ENCODE data around the gene NANOS3.
A peak's percentile ranks its signal among the peaks of the same experiment; 100 is the strongest.

Gene NANOS3

GRCh38 chr19:13876834-13877233 lies at the start of gene NANOS3:
TSS of gene NANOS3 (plus strand) at chr19:13877134. CDS start at chr19:13877249, 115 bp downstream.
- no peak within 1 kb of the TSS for H3K27ac ChIP-seq
- TF ChIP-seq CTCF (conservative IDR thresholded peaks at IDR 0.05): no peak

DNA sequence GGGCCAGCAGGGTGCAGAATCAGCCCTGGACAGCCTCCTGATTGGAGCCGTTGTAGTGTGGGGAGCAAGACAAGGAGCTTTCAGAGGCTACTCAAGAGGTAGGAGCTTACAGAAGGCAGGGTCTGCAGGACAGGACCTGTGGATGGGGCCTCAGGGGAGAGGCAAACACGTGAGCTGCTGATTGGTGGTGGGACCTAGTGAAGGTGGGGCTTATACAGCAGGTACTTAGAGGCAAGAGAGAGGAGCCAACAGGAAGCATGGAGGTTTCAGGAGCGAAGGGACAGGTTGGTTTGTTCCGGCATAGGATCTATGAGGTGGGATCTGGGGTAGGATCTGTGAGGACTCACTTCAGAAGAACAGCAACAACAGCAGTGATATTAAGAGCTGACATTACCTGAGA lies 49.3 kb upstream of the NANOS3 start:
- TF ChIP-seq CTCF (conservative IDR thresholded peaks at IDR 0.05): no peak
- H3K27ac ChIP-seq: no peak overlapping the region

- no peak for TF ChIP-seq CTCF (conservative IDR thresholded peaks at IDR 0.05)
- no peak overlapping the region for H3K27ac ChIP-seq
Observed at GRCh38 chr19:13830114-13830740, 46.7 kb upstream of the NANOS3 start.

GRCh38 chr19:13830741-13831536 lies 46.0 kb upstream of the NANOS3 start:
- no peak for TF ChIP-seq CTCF (conservative IDR thresholded peaks at IDR 0.05)

GRCh38 chr19:13831537-13832467 lies 45.1 kb upstream of the NANOS3 start:
- no peak for TF ChIP-seq CTCF (conservative IDR thresholded peaks at IDR 0.05)
- no peak overlapping the region for H3K27ac ChIP-seq

More at GRCh38 chr19:13830741-13831536, 46.0 kb upstream of the NANOS3 start:
- no peak overlapping the region for H3K27ac ChIP-seq

GRCh38 chr19:13833330-13834243 lies 43.3 kb upstream of the NANOS3 start:
- TF ChIP-seq CTCF (conservative IDR thresholded peaks at IDR 0.05): peak; percentile 73
- H3K27ac ChIP-seq: peak overlapping the region; percentile 59

Data from VCaP (cell line).